GM03348 (cell line): Measurements from ENCODE around the gene GRK7.
"Not testable (repeated sequence)": the region's sequence is repeated elsewhere in the genome, so short reads cannot be mapped to it uniquely, and the experiment has no call there.

Source experiments
- DNase-seq: peaks from one replicate; pipeline ENCODE4 v3.0.0; 2012; ENCODE audit warnings: low spot score

Gene GRK7

GRCh38 chr3:141754032-141754431, 9.2 kb upstream of the GRK7 start:
- no peak for DNase-seq

- not testable (repeated sequence) for DNase-seq
These were observed 656 bp upstream of the GRK7 start for GRCh38 chr3:141762552-141762951.

DNA sequence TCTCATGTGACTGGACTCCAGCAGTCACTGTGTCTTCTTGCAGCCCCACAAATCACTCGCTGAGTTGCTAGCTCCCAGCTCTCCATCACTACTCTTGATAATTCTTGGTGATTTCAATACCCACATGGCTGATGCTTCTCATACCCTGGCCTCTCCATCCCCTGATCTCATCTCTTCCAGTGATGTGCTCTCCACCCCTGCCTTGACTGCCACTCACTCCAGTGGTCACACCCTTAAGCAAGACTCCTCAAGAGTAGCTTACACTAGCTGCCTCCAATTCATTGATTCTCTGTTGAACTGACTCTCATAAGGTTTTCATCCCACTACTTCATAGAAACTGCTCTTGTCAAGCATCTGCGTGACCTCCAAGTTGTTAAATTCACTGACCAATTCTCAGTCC, 837 bp downstream of the GRK7 start:
- DNase-seq = no peak

DNA sequence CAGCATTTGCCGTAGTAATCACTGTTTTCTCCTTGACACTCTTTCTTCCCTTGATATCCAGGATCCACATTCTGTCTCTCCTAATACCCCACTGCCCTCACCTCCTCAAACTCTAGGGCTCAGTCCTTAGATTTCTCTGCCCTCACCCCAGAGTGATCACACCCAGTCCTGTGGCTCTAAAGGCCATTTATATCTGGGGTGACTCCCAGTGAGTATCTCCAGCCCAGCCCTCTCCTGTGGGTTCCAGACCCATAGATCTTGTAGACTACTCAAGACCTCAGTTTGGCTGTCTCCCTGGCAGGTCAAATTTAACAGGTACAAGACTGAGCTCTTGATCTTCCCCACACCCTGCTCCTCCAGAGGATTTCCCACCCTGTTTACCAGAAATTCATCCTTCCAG, 1.3 kb downstream of the GRK7 start:
- DNase-seq = no peak

DNA sequence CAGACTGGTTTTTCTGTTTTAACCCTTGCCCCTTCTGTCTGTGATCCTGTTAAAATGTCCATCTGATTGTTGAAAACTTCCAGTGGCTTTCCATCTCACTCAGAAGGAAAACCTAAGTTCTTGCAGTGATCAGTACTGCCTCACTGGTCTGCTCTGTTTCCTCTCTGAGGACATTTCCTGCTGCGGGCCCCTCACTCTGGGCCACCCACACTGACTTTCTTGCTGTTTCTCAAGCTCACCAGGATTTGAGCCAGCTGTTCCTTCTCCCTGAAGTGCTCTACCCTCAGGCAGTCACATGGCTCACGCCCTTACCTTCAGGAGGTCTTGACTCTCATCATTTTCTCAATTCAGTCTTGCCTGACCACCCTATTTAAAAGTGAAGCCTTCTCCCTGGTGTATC, 1.8 kb downstream of the GRK7 start:
- DNase-seq = no peak

DNA sequence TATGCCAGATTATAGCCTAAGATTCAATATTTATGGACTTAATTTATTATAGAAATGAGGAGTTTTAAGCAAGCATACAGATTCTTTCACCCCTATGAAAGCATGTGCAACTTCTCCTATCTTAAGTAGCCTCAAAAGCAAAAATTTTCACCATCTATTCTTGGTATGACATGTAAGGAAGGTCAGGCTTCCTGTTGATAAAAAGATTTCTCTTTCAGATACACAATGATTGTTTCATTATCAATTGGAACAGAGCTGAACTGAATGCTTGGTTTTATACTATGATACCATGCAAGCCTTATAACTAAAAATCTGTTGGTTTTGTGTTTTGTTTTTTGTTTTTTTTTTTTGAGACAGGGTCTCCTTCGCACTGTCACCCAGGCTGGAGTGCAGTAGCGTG, 3.9 kb downstream of the GRK7 start:
- no peak for DNase-seq

GRCh38 chr3:141769221-141769894, 6.2 kb downstream of the GRK7 start:
- no peak for DNase-seq

DNA sequence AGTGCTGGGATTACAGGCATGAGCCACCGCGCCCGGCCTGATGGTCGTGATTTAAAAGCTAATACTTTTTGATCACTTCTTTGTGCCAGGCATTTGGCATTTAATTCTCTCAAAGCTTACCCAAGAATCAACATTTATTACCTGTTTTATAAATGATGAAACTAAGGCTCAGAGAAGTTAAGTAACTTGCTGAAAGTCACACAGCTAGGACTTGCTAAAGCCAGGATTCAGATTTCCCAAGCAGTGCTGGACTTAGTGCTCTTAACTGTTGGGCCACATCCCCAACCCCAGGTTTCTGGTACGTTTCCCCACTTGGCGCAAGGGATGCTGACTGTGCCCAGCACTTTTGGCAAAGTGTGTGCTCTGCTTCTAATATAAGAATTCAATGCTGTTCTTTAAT, 10.5 kb downstream of the GRK7 start:
- no peak for DNase-seq

- DNase-seq = no peak
These were observed 13.2 kb downstream of the GRK7 start for GRCh38 chr3:141776376-141776775.

DNA sequence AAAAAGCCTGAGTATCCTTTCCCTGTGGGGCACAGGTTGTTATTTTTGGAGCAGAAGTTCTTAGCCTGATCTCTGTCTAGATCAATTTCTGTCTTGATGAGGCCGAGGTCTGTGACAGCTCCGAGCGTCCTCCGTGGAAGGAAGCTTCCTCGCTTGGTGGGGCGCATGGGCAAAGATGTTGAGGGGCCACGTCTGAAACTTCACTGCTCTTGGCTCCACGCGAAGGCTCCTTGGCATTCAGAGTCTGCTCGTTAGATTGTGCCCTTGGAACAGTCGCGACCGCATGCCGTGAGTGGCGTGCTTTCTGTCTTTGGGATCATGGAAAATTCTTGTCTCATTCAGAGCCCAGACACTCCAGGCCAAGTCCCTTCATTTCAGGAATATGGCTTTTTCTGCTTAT, 13.7 kb downstream of the GRK7 start:
- no peak for DNase-seq

- no peak for DNase-seq
These were observed 15.0 kb downstream of the GRK7 start for GRCh38 chr3:141777957-141778813.

DNA sequence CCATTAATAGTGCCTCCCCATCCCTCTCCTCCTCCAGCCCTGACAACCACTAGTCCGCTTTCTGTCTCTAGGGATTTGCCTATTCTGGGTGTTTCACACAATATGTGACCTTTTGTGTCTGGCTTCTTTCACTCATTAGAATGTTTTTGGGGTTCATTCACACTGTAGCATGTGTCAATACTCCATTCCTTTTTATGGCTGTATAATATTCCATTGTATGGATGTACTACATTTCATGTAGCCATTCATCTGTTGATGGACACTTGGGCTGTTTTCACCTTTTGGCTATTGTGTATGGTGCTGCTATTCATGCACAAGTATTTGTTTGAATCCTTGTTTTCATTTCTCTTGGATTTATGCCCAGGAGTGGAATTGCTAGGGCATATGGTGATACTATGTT, 16.5 kb downstream of the GRK7 start:
- DNase-seq = no peak

DNA sequence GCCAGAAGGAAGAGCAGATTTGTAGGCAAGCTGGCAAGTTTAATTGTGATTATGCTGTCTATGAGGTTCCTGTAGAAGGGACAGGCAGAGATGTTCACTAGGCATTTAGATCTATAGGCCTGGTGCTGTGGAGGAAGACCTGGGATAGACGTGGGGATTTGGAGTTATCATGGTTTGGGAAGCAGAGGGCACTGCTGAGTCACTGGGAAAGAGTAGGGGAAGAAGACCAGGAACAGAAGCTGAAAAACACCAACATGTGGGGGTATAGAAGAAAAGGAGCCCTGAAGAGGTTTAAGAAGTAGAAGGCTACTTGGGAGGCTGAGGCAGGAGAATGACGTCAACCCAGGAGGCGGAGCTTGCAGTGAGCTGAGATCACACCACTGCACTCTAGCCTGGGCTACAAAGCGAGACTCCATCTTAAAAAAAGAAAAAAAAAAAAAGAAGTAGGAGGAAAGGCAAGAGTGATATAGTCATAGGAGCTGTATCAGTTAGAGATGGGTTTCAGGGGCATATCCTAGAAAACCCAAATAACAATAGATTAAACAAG, 19.3 kb downstream of the GRK7 start:
- DNase-seq = no peak

GRCh38 chr3:141783632-141784031, 20.4 kb downstream of the GRK7 start:
- DNase-seq = no peak

DNA sequence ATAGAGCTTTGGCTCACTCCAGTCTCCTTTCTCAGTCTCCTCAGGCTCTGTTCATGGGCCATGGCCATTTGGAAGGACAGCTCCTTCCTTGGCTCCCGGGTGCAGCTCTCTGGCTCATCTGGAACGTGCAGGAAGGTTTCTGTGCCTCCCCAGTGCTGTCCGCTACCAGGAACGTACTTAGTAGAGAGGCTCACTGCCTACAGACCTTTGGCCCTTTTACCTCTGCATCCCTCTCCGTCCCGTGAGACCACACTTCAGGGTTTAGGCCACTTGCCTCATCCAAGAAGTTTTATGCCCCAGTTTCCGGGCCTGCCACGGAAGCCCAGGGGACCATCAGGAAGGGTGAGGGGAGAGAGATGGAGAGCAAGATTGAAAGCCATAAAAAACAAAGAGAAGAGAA, 20.9 kb downstream of the GRK7 start:
- no peak for DNase-seq

- DNase-seq = no peak
These were observed 21.3 kb downstream of the GRK7 start for GRCh38 chr3:141784531-141784930.

DNA sequence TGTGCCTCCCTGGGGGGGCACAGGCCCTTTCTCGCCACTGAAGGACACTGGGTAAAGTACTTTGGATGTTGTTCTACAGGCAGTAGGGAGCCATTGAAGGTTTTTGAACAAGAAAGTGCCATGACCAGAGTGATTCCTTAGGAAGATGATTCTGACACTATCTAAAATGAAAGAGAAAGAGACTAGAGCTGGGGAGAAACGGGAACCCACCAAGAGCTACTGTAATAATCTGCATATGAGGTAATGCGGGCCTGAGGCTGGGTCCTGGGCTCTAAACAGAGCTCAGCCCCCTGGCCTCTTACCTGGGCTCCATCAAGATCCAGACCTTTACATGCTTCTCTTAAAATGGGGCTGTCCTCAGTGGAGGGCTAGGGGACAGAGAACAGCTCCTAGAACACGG, 24.9 kb downstream of the GRK7 start:
- DNase-seq = no peak

- not testable (repeated sequence) for DNase-seq
These were observed 25.5 kb downstream of the GRK7 start for GRCh38 chr3:141788750-141789149.

- no peak for DNase-seq
These were observed 26.1 kb downstream of the GRK7 start for GRCh38 chr3:141789281-141789680.

GRCh38 chr3:141790171-141790570, 27.0 kb downstream of the GRK7 start:
- no peak for DNase-seq

DNA sequence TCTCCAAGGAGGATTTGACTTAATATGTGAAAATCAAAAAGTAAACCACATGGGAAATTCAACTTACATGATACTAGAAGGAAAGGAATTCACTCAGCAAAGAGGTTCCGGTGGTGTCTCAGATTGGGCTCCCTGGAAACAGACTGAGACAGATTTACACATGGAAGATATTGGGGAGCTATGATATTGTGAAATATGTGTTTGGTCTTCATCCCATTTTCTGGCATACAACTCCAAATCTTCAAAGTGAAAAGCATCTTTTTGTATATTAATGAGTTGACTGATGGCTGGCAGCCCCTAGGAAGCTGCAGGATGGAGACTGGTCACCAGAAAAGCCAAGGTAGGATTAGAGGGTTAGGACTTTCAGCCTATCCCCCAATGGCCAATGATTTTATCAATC, 29.3 kb downstream of the GRK7 start:
- no peak for DNase-seq

- DNase-seq = no peak
These were observed 30.5 kb downstream of the GRK7 start for GRCh38 chr3:141793476-141794260.

DNA sequence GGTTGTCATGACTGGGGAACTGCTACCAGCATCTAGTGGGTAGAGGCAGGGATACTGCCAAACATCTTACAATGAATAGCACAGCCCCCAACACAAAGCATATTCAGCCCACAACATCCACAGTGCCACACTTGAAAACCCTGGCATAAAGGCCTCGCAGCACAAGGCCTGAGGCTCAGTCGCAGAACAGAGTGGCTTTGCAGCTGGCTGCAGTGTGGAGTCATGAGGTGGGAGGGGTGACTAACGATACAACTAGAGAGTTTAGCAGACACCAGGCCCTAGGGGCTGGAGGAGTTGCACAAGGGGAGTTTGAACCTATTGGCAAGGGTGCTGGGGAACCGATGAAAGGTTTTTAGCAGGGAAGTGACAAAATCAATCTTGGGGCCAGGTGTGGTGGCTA, 32.1 kb downstream of the GRK7 start:
- DNase-seq = no peak
